A673 (cell line): ENCODE results near the gene EPB41L5. TPM values are rescaled to one million over a fixed set of nuclear protein-coding genes. Genes with fewer than 3 reads are reported as not detected.

Source experiments
- BruUV-seq: library from RNA; stranded (reverse); fragments of 400-500 nt; replicated peaks from 2 replicates; lab custom pipeline; 2021; lab: Mats Ljungman, UMichigan
- CTCF ChIA-PET: fragments of 300-600 bp; sonication (Branson Sonifier 250); formaldehyde crosslinking; loops from one replicate; lab custom pipeline; 2022; ENCODE audit warnings: antibody characterized with exemption; lab: Charles Lee
- POLR2A ChIA-PET: fragments of 300-600 bp; sonication (Branson Sonifier 250); formaldehyde crosslinking; loops from one replicate; lab custom pipeline; 2022; ENCODE audit warnings: antibody characterized with exemption; ENCODE audit not compliant: low non-redundant PET; lab: Charles Lee
- DNase-seq: peaks from one replicate; pipeline ENCODE4 v3.0.0-alpha.2; 2015; ENCODE audit warnings: low spot score
- H3K27ac ChIP-seq: fragments of 200-600 bp; sonication (generic); 2 replicates; pipeline ENCODE4 v1.5.1; 2016; ENCODE audit warnings: mixed run types, low read depth, mild to moderate bottlenecking, mixed read lengths, antibody characterized with exemption, low read length; ENCODE audit not compliant: poor library complexity, severe bottlenecking
- H3K27me3 ChIP-seq: fragments of 200-600 bp; sonication (generic); replicated peaks from 2 replicates; pipeline ENCODE4 v1.6.1; 2017; ENCODE audit warnings: mixed run types, low read depth, mild to moderate bottlenecking, mixed read lengths, antibody characterized with exemption, low read length; ENCODE audit not compliant: insufficient read depth, poor library complexity
- H3K36me3 ChIP-seq: fragments of 200-600 bp; sonication (generic); 2 replicates; pipeline ENCODE4 v1.6.1; 2016; ENCODE audit warnings: mixed run types, mild to moderate bottlenecking, mixed read lengths, antibody characterized with exemption, low read length; ENCODE audit not compliant: insufficient read depth, poor library complexity, severe bottlenecking
- H3K4me1 ChIP-seq: fragments of 200-600 bp; sonication (generic); 2 replicates; pipeline ENCODE4 v1.6.1; 2017; ENCODE audit warnings: mixed run types, mild to moderate bottlenecking, mixed read lengths, antibody characterized with exemption, low read length; ENCODE audit not compliant: insufficient read depth, poor library complexity, severe bottlenecking
- H3K4me3 ChIP-seq: fragments of 200-600 bp; sonication (generic); 2 replicates; pipeline ENCODE4 v1.5.1; 2016; ENCODE audit warnings: low read depth, mixed run types, mild to moderate bottlenecking, mixed read lengths, low read length; ENCODE audit not compliant: poor library complexity, severe bottlenecking
- H3K9me3 ChIP-seq: fragments of 200-600 bp; sonication (generic); 2 replicates; pipeline ENCODE4 v1.6.1; 2016; ENCODE audit warnings: mixed run types, low read depth, mild to moderate bottlenecking, mixed read lengths, antibody characterized with exemption, low read length; ENCODE audit not compliant: poor library complexity, severe bottlenecking
- CTCF ChIP-seq: fragments of 300-800, 200-600 bp; sonication (generic); conservative IDR thresholded peaks from 2 replicates; pipeline ENCODE4 v1.5.1; 2017; ENCODE audit warnings: low read depth, mild to moderate bottlenecking, antibody characterized with exemption, low read length, moderate library complexity, mixed read lengths
- EZH2 ChIP-seq: fragments of 200-600 bp; sonication (generic); IDR thresholded peaks from 2 replicates; pipeline ENCODE4 v1.6.1; 2017; ENCODE audit warnings: borderline replicate concordance, low read depth, mild to moderate bottlenecking, mixed read lengths, antibody characterized with exemption, low read length; ENCODE audit not compliant: poor library complexity, severe bottlenecking
- intact Hi-C: fragments of 100-400 bp; cut with micrococcal nuclease; formaldehyde crosslinking; loops from one replicate; pipeline ENCODE4 v1.10.0; 2022; ENCODE audit not compliant: unreplicated experiment
- total RNA-seq: library from RNA; stranded (reverse); gene quantifications from 2 replicates; pipeline ENCODE4 v1.2.3, GENCODE V29; 2021

Gene EPB41L5
- total RNA-seq, 1 experiment from 2014 or later: 26.5 TPM

- POLR2A ChIA-PET: interaction anchor here (0.7 kb wide), 1 partner anchor 873 kb away, joined by 4 read pairs; no protein-coding TSS in a partner anchor
- intact Hi-C loops: no loop called here
- DNase-seq: no peak
- Histone ChIP-seq H3K9me3 (no peaks in the 10 kb centered on the region), H3K36me3 (no peaks in the 10 kb centered on the region), H3K27ac (no peak overlapping the region), H3K4me3 (no peak overlapping the region), H3K4me1 (peaks cover 18% of the 10 kb centered on the region), H3K27me3 (no peaks in the 10 kb centered on the region)
- CTCF ChIA-PET: no interaction called here
- BruUV-seq: no TSS peak
- TF ChIP-seq CTCF (no peak), EZH2 (no peak)
Measured at GRCh38 chr2:120219291-120219690, 206.4 kb downstream of the EPB41L5 start.

GRCh38 chr2:120219766-120220165, 206.9 kb downstream of the EPB41L5 start:
- no peak for TF ChIP-seq CTCF
- no peak for TF ChIP-seq EZH2
- Histone ChIP-seq H3K9me3 (no peaks in the 10 kb centered on the region), H3K27ac (no peak overlapping the region), H3K4me3 (no peak overlapping the region), H3K27me3 (no peaks in the 10 kb centered on the region), H3K4me1 (peaks cover 18% of the 10 kb centered on the region), H3K36me3 (no peaks in the 10 kb centered on the region)
- intact Hi-C loops: no loop called here
- POLR2A ChIA-PET: no interaction called here
- BruUV-seq: no TSS peak
- DNase-seq: no peak
- CTCF ChIA-PET: no interaction called here

GRCh38 chr2:120220756-120221155, 207.9 kb downstream of the EPB41L5 start:
- no peaks in the 10 kb centered on the region for H3K27me3 ChIP-seq
- H3K27ac ChIP-seq: no peak overlapping the region
- CTCF ChIA-PET: no interaction called here
- intact Hi-C loops: no loop called here
- peaks cover 18% of the 10 kb centered on the region for H3K4me1 ChIP-seq
- POLR2A ChIA-PET: no interaction called here
- H3K4me3 ChIP-seq: no peak overlapping the region
- no peaks in the 10 kb centered on the region for H3K9me3 ChIP-seq
- no peak for TF ChIP-seq CTCF
- no TSS peak for BruUV-seq
- no peaks in the 10 kb centered on the region for H3K36me3 ChIP-seq
- no peak for DNase-seq
